GM12878 (cell line): ENCODE data around the gene NT5C3B. TPM values are rescaled to one million over a fixed set of nuclear protein-coding genes. Genes with fewer than 3 reads are reported as not detected.

Experiments used
- ATAC-seq: fragments of 200-7000 bp; cut with Tn5 transposase; 3 replicates; pipeline ENCODE4 v1.9.1; 2020; ENCODE audit warnings: mild to moderate bottlenecking, moderate library complexity
- BruUV-seq: library from RNA; stranded (reverse); fragments of 400-500 nt; replicated peaks from 2 replicates; lab custom pipeline; 2021; lab: Mats Ljungman, UMichigan
- CTCF ChIA-PET: fragments of 300-600 bp; sonication (Branson Sonifier 250); formaldehyde crosslinking; extraction: SDS; loops from one replicate; lab custom pipeline; 2021; ENCODE audit warnings: inconsistent platforms; lab: Yijun Ruan, JAX
- POLR2A ChIA-PET: fragments of 350-600 bp; formaldehyde crosslinking; extraction: SDS; loops from one replicate; lab custom pipeline; 2021; ENCODE audit warnings: inconsistent platforms; lab: Charles Lee
- RAD21 ChIA-PET: fragments of 300-600 bp; sonication (Branson Sonifier 250); formaldehyde crosslinking; loops from one replicate; lab custom pipeline; 2023; ENCODE audit warnings: antibody characterized with exemption; ENCODE audit not compliant: unreplicated experiment; lab: Charles Lee
- SMC1A ChIA-PET: fragments of 300-600 bp; sonication (Branson Sonifier 250); formaldehyde crosslinking; loops from one replicate; lab custom pipeline; 2023; ENCODE audit not compliant: unreplicated experiment, uncharacterized antibody; lab: Charles Lee
- DNase-seq: peaks from one replicate; pipeline ENCODE4 v3.0.0-alpha.2; 2011; ENCODE audit warnings: low read depth, low spot score
- FAIRE-seq: peaks from 3 replicates; lab custom pipeline; 2011; peaks lifted over from hg19 to GRCh38; lab: Jason Lieb, UNC
- H2AFZ ChIP-seq: 2 replicates; pipeline ENCODE4 v1.6.0; 2011; ENCODE audit warnings: low read depth, low read length, control low read depth; ENCODE audit not compliant: control insufficient read depth
- H3K27ac ChIP-seq: 2 replicates; pipeline ENCODE4 v1.5.1; 2011; ENCODE audit warnings: control low read depth; ENCODE audit not compliant: control insufficient read depth, insufficient read depth
- H3K27me3 ChIP-seq, 2 experiments: replicated peaks in 1 of 2; 2 replicates each; pipeline versions ENCODE4 v1.6.0 to v1.6.1; 2011; ENCODE audit warnings: low read length in 1 of 2; ENCODE audit not compliant: control insufficient read depth in 2 of 2, insufficient read depth in 2 of 2
- H3K36me3 ChIP-seq, 2 experiments: 2 replicates each; pipeline ENCODE4 v1.5.1; 2011; ENCODE audit warnings: low read length in 1 of 2; ENCODE audit not compliant: control insufficient read depth in 2 of 2, insufficient read depth in 2 of 2
- H3K4me1 ChIP-seq: 2 replicates; pipeline ENCODE4 v1.6.1; 2011; ENCODE audit warnings: mild to moderate bottlenecking, low read length, moderate library complexity, mixed read lengths; ENCODE audit not compliant: control insufficient read depth, insufficient read depth
- H3K4me2 ChIP-seq: 2 replicates; pipeline ENCODE4 v1.6.0; 2011; ENCODE audit warnings: control low read depth; ENCODE audit not compliant: control insufficient read depth, insufficient read depth
- H3K4me3 ChIP-seq: fragments of 200-600 bp; sonication (generic); 2 replicates; pipeline ENCODE4 v1.5.1; 2016
- H3K79me2 ChIP-seq: 2 replicates; pipeline ENCODE4 v1.6.0; 2011; ENCODE audit warnings: low read length; ENCODE audit not compliant: control insufficient read depth, insufficient read depth
- H3K9ac ChIP-seq: 2 replicates; pipeline ENCODE4 v1.8.0; 2011; ENCODE audit warnings: low read length, control low read depth, mixed read lengths; ENCODE audit not compliant: control insufficient read depth, insufficient read depth
- H3K9me3 ChIP-seq: replicated peaks from 3 replicates; pipeline ENCODE4 v1.5.1; 2011; ENCODE audit warnings: mild to moderate bottlenecking, low read length; ENCODE audit not compliant: control insufficient read depth, insufficient read depth
- H4K20me1 ChIP-seq: 2 replicates; pipeline ENCODE4 v1.6.0; 2011; ENCODE audit not compliant: control insufficient read depth, insufficient read depth
- ASH2L ChIP-seq: fragments of 300-600, 200-600 bp; sonication (generic); IDR thresholded peaks from 2 replicates; pipeline ENCODE4 v1.6.1; 2017; ENCODE audit warnings: low read depth, mild to moderate bottlenecking, borderline replicate concordance
- BACH1 ChIP-seq: fragments of 450-650 bp; IDR thresholded peaks from 2 replicates; pipeline ENCODE4 v1.6.1; 2017; ENCODE audit warnings: mild to moderate bottlenecking, borderline replicate concordance
- BCL11A ChIP-seq: IDR thresholded peaks from 2 replicates; pipeline ENCODE4 v1.6.1; 2011; ENCODE audit warnings: low read depth, low read length
- CBX3 ChIP-seq: fragments of 200-600 bp; sonication (generic); IDR thresholded peaks from 2 replicates; pipeline ENCODE4 v1.6.1; 2016; ENCODE audit warnings: low read depth, borderline replicate concordance
- FOXK2 ChIP-seq: fragments of 450-650 bp; IDR thresholded peaks from 2 replicates; pipeline ENCODE4 v1.6.1; 2017; ENCODE audit warnings: mild to moderate bottlenecking, moderate library complexity
- KLF5 ChIP-seq: fragments of 450-650 bp; IDR thresholded peaks from 2 replicates; pipeline ENCODE4 v1.6.1; 2014; ENCODE audit warnings: mild to moderate bottlenecking; ENCODE audit not compliant: partially characterized antibody
- MYB ChIP-seq: fragments of 150-350 bp; IDR thresholded peaks from 2 replicates; pipeline ENCODE4 v1.6.1; 2014; ENCODE audit warnings: mild to moderate bottlenecking, low read depth, low read length, borderline replicate concordance
- PBX3 ChIP-seq: IDR thresholded peaks from 2 replicates; pipeline ENCODE4 v1.6.1; 2011; ENCODE audit warnings: mild to moderate bottlenecking, low read depth, low read length, moderate library complexity; ENCODE audit not compliant: insufficient replicate concordance
- SREBF1 ChIP-seq: IDR thresholded peaks from 2 replicates; pipeline ENCODE4 v1.6.1; 2012; ENCODE audit warnings: mild to moderate bottlenecking, low read length
- TARDBP ChIP-seq: IDR thresholded peaks from 2 replicates; pipeline ENCODE4 v1.6.1; 2016; ENCODE audit warnings: borderline replicate concordance
- ZBTB40 ChIP-seq: fragments of 450-650 bp; IDR thresholded peaks from 2 replicates; pipeline ENCODE4 v1.6.1; 2016; ENCODE audit warnings: mild to moderate bottlenecking, moderate library complexity, borderline replicate concordance
- WGBS: methylation state at CpG from one replicate; pipeline ENCODE4 v1.1.6; 2016; ENCODE audit warnings: low lambda C conversion rate; ENCODE audit not compliant: insufficient replicate concordance, insufficient coverage; ENCODE audit errors: missing lambda C conversion rate; 5-methylcytosine and 5-hydroxymethylcytosine counted together
- in situ Hi-C: fragments of 300-500 bp; cut with MboI; formaldehyde crosslinking; loops from 9 replicates; pipeline ENCODE4 v1.14.3; 2018; ENCODE audit warnings: mixed read lengths
- intact Hi-C: fragments of 100-400 bp; cut with micrococcal nuclease; formaldehyde crosslinking; loops from one replicate; pipeline ENCODE4 v1.14.2; 2022; ENCODE audit not compliant: unreplicated experiment
- polyA plus RNA-seq, 11 experiments: library from polyadenylated mRNA; depleted of rRNA in 4 of 11; unstranded in 6 of 11; stranded (reverse) in 5 of 11; fragments of >200 nt; fragmentation: Nextera tagmentation in 4 of 11; fragmentation: Illumina TruSeq in 1 of 11; extraction: Ambion mirVana in 4 of 11; extraction: Trizol in 1 of 11; gene quantifications; 1 replicate in 1 of 11; 2 replicates in 10 of 11; pipeline versions ENCODE4 v1.2.1 to v1.2.3, GENCODE V29; 2011 to 2016; ENCODE audit warnings: inconsistent platforms in 2 of 11, missing spikeins in 2 of 11, low read depth in 1 of 11
- total RNA-seq, 4 experiments: library from RNA; depleted of rRNA in 3 of 4; stranded (reverse); fragments of >200 nt in 3 of 4; fragmentation: Illumina TruSeq in 1 of 4; extraction: Trizol in 1 of 4; gene quantifications; 2 replicates each; pipeline versions ENCODE4 v1.2.1 to v1.2.3, GENCODE V29; 2013 to 2021

NT5C3B gene
- total and polyA plus RNA-seq, 10 of the 15 experiments (the other 5 are each of a cell fraction or from before 2014, with no cell fraction given), result 0.52 to 64.6 (median 41.0) TPM

GRCh38 chr17:41786227-41787020 is 49.6 kb downstream of the NT5C3B start, which contains the start of gene JUP (continued):
- TF ChIP-seq KLF5 (peak; percentile 84), BCL11A (no peak), FOXK2 (peak; percentile 36; the same call in 1 of the 2 replicates), SREBF1 (no peak), PBX3 (peak; percentile 96), CBX3 (no peak), ASH2L (no peak)

GRCh38 chr17:41785859-41786226 is 50.2 kb downstream of the NT5C3B start:
- Histone ChIP-seq H2AFZ (peak overlapping the region; percentile 15), H3K4me2 (peak overlapping the region; percentile 71)

More at GRCh38 chr17:41785859-41786226, 50.2 kb downstream of the NT5C3B start:
- ChIA-PET SMC1A (interaction anchor here (1.3 to 2.0 kb wide), 3 partner anchors 15 to 76 kb away, joined by 3 to 8 read pairs (median 3); no protein-coding TSS in a partner anchor), RAD21 (interaction anchor here (0.6 to 1.6 kb wide), 5 partner anchors 15 to 755 kb away, joined by 3 to 6 read pairs (median 3); partner anchors contain the start of gene ODAD4), CTCF (interaction anchor here (0.6 to 2.0 kb wide), 6 partner anchors 13 to 1612 kb away, joined by 3 to 15 read pairs (median 4); no protein-coding TSS in a partner anchor), POLR2A (interaction anchor here (0.7 to 1.5 kb wide), 3 partner anchors 12 to 96 kb away, joined by 3 to 8 read pairs (median 6); no protein-coding TSS in a partner anchor)
- TF ChIP-seq BACH1 (no peak), MYB (no peak), ZBTB40 (no peak), TARDBP (no peak)
- no peak overlapping the region for H3K27ac ChIP-seq
- peaks cover 13% of the 10 kb centered on the region for H3K4me1 ChIP-seq
- peak overlapping the region; percentile 67; the same call in 1 of the 2 replicates for H3K4me3 ChIP-seq
- H3K9me3 ChIP-seq, result no peaks in the 10 kb centered on the region; the same call in 2 of the 3 replicates
- DNase-seq (no peak), ATAC-seq (no peak), FAIRE-seq (no peak)
- 2% methylated on average over 21 of the region's 22 CpGs for WGBS
- no peaks in the 10 kb centered on the region for H4K20me1 ChIP-seq
- H3K36me3 ChIP-seq, result no peaks in the 10 kb centered on the region
- H3K27me3 ChIP-seq, result peaks cover 0 to 6% of the 10 kb centered on the region in 2 experiments; a peak in 1 of 4 replicates
- H3K79me2 ChIP-seq, result no peaks in the 10 kb centered on the region
- H3K9ac ChIP-seq, result no peak overlapping the region
- BruUV-seq, result no TSS peak
- in situ Hi-C loops, result no loop called here
- intact Hi-C loops, result no loop called here
